GM12878 (cell line): ENCODE measurements around the gene POLR3K.

ENCODE experiments used
- ATF7 ChIP-seq: fragments of 450-650 bp; IDR thresholded peaks from 2 replicates; pipeline ENCODE4 v1.6.1; 2016; ENCODE audit warnings: low read depth, mild to moderate bottlenecking
- CEBPB ChIP-seq, 2 experiments: fragments of 150-350 bp in 1 of 2; IDR thresholded peaks; 2 replicates each; pipeline ENCODE4 v1.6.1; 2012 to 2014; ENCODE audit warnings: low read depth in 2 of 2, low read length in 2 of 2, borderline replicate concordance in 1 of 2, inconsistent platforms in 1 of 2
- RCOR1 ChIP-seq: conservative IDR thresholded peaks from 2 replicates; pipeline ENCODE4 v1.6.1; 2012; ENCODE audit warnings: low read depth, low read length, improper control_type of control experiment
- TARDBP ChIP-seq: IDR thresholded peaks from 2 replicates; pipeline ENCODE4 v1.6.1; 2016; ENCODE audit warnings: borderline replicate concordance
- TBL1XR1 ChIP-seq: IDR thresholded peaks from 2 replicates; pipeline ENCODE4 v1.6.1; 2012; ENCODE audit warnings: low read depth, low read length, improper control_type of control experiment
- YY1 ChIP-seq: IDR thresholded peaks from 2 replicates; pipeline ENCODE4 v1.6.1; 2011; ENCODE audit warnings: low read depth, mild to moderate bottlenecking, low read length

DNA sequence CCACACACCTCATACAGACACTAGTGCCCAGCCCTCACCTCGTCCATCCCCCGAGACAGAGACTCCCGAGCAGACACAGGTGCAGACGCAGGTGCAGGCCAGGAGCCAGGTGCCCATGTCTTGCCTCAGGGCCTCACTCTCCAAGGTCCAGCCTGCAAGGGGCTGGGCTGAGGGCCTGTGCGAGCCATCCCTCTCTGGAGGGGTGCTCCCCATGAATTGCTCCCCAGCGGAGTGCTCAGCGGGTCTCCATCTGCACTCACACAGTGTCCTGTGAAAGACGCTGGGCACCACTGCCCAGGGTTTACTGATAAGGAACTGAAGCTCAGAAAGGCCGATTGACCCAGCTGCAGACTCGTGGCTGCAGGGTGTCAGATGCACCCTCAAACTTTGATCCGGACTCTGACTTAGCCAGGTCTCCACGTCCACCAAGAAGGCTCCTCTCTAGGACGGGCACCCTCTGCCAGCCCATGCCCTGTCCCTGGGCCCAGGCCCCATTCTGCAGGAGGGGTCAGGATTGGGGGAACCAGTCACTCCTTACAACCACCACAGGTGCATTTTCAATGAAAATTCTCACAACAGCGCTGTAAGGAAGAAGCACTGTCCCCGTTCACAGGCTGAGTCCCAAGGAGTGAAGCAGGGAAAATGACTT lies 16.9 kb downstream of the POLR3K start:
- no peak for TF ChIP-seq TBL1XR1
- no peak for TF ChIP-seq RCOR1
- no peak for TF ChIP-seq YY1
- TF ChIP-seq ATF7, result no peak
- TF ChIP-seq CEBPB (IDR thresholded peaks at IDR 0.05; ENCODE audit: borderline replicate concordance in 1 of 2, low read depth in 2 of 2, low read length in 2 of 2), result no peak
- TF ChIP-seq TARDBP, result no peak
